Lower leg skin (tissue), 4 donors: ENCODE measurements around the gene SLC43A2. TPM values are rescaled to one million over a fixed set of nuclear protein-coding genes. Genes with fewer than 3 reads are reported as not detected.
"Not testable (repeated sequence)": the region's sequence is repeated elsewhere in the genome, so short reads cannot be mapped to it uniquely, and the experiment has no call there.

ENCODE experiments used
- DNase-seq, 2 donors: peaks; one replicate each; pipeline ENCODE4 v3.0.0-alpha.2; 2019; ENCODE audit warnings: low spot score in 2 of 2
- H3K4me3 ChIP-seq: fragments of 200-600 bp; sonication (generic); 2 replicates; pipeline ENCODE4 v1.5.1; 2017; ENCODE audit warnings: mild to moderate bottlenecking, low read depth; ENCODE audit not compliant: poor library complexity, severe bottlenecking
- CTCF ChIP-seq, 3 donors: fragments of 450-650 bp; IDR thresholded peaks; one replicate each; pipeline ENCODE4 v1.5.1; 2016; ENCODE audit warnings: antibody characterized with exemption in 3 of 3, mild to moderate bottlenecking in 3 of 3, moderate library complexity in 2 of 3
- POLR2A ChIP-seq, 2 donors: fragments of 450-650 bp; IDR thresholded peaks; one replicate each; pipeline ENCODE4 v1.6.1; 2016 to 2017; ENCODE audit warnings: antibody characterized with exemption in 2 of 2, mild to moderate bottlenecking in 1 of 2, moderate library complexity in 1 of 2
- WGBS, 2 donors: methylation state at CpG; one replicate each; pipeline ENCODE4 v1.1.5; 2018; 5-methylcytosine and 5-hydroxymethylcytosine counted together
- intact Hi-C: fragments of 100-400 bp; cut with DNase I; formaldehyde crosslinking; loops from one replicate; pipeline ENCODE4 v1.15.0; 2023; ENCODE audit warnings: low total_unique reads
- total RNA-seq, 4 donors: library from RNA; depleted of rRNA; stranded (reverse); fragments of >200 nt; gene quantifications; one replicate each; pipeline ENCODE4 v1.1.0, GENCODE V29; 2016

The SLC43A2 gene
- total RNA-seq, 4 donors from 2014 or later, result 5.6 to 14.5 (median 9.6) TPM

- 45 to 47% methylated on average over 27 of the region's 27 CpGs for WGBS, 2 donors
- TF ChIP-seq CTCF (IDR thresholded peaks at IDR 0.05) (no peak), POLR2A (IDR thresholded peaks at IDR 0.05) (no peak)
- no peak for DNase-seq
- intact Hi-C loops, result no loop called here
- no peak overlapping the region for H3K4me3 ChIP-seq
Observed at GRCh38 chr17:1568950-1569810, 59.5 kb downstream of the SLC43A2 start.

GRCh38 chr17:1566505-1567199, 62.0 kb downstream of the SLC43A2 start:
- no peak overlapping the region for H3K4me3 ChIP-seq
- intact Hi-C loops, result no loop called here
- no peak for DNase-seq
- TF ChIP-seq CTCF (IDR thresholded peaks at IDR 0.05) (no peak), POLR2A (IDR thresholded peaks at IDR 0.05) (no peak)
- 71 to 73% methylated on average over 14 of the region's 14 CpGs for WGBS, 2 donors

GRCh38 chr17:1565877-1566276, 62.8 kb downstream of the SLC43A2 start:
- no peak for DNase-seq
- intact Hi-C loops, result no loop called here
- TF ChIP-seq CTCF (IDR thresholded peaks at IDR 0.05) (no peak), POLR2A (IDR thresholded peaks at IDR 0.05) (no peak)
- H3K4me3 ChIP-seq, result no peak overlapping the region
- 50 to 56% methylated on average over 6 of the region's 6 CpGs for WGBS, 2 donors

- no peak for DNase-seq
- TF ChIP-seq CTCF (IDR thresholded peaks at IDR 0.05), result no peak
- no peak for TF ChIP-seq POLR2A (IDR thresholded peaks at IDR 0.05)
- WGBS, 2 donors, result 67 to 70% methylated on average over 19 of the region's 19 CpGs
- intact Hi-C loops, result no loop called here
- H3K4me3 ChIP-seq, result no peak overlapping the region
Observed at GRCh38 chr17:1563786-1564613, 64.6 kb downstream of the SLC43A2 start.

- DNase-seq, H3K4me3 ChIP-seq, intact Hi-C loops: not testable (repeated sequence)
- WGBS, 2 donors, result 68 to 75% methylated on average over 12 to 15 of the region's 15 CpGs
Observed at GRCh38 chr17:1563471-1563785, 65.2 kb downstream of the SLC43A2 start.

GRCh38 chr17:1562176-1562643, 66.4 kb downstream of the SLC43A2 start:
- H3K4me3 ChIP-seq, result peak overlapping the region; percentile 76
- TF ChIP-seq CTCF (IDR thresholded peaks at IDR 0.05) (no peak), POLR2A (IDR thresholded peaks at IDR 0.05) (no peak)
- peak in 1 of 2 donors; percentile 91 for DNase-seq
- intact Hi-C loops, result no loop called here
- WGBS, 2 donors, result 0 to 2% methylated on average over 9 to 12 of the region's 62 CpGs
